GM19025 (cell line): ENCODE results near the gene LAMA5.
"Not testable (repeated sequence)": the region's sequence is repeated elsewhere in the genome, so short reads cannot be mapped to it uniquely, and the experiment has no call there.

Experiments used
- ATAC-seq: cut with Tn5 transposase; IDR thresholded peaks from one replicate; pipeline ENCODE4 v1.9.1; 2021; ENCODE audit warnings: mild to moderate bottlenecking, low read depth, moderate library complexity; ENCODE audit not compliant: unreplicated experiment

The LAMA5 gene

DNA sequence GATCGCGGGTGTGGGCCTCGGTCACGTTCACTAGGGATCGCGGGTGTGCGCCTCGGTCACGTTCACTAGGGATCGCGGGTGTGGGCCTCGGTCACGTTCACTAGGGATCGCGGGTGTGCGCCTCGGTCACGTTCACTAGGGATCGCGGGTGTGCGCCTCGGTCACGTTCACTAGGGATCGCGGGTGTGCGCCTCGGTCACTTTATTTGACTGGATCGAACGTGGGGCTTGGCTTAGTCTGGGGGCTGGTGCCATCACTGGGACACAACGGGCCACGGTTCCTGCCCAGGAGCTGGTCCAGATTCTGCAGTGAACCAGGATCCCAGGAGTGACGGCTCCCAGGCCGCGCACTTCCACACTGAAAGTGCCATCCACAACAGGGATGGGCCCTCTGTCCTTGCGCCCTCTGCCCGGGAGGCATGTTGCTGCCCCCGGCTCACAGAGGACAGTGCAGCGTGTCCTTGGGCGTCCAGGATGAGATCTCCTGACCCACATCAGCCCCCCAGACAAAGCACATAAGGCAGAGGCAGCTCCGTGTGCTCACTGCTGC, 6.6 kb upstream of the LAMA5 start:
- not testable (repeated sequence) for ATAC-seq

GRCh38 chr20:62372042-62372993, 5.2 kb upstream of the LAMA5 start:
- no peak for ATAC-seq

DNA sequence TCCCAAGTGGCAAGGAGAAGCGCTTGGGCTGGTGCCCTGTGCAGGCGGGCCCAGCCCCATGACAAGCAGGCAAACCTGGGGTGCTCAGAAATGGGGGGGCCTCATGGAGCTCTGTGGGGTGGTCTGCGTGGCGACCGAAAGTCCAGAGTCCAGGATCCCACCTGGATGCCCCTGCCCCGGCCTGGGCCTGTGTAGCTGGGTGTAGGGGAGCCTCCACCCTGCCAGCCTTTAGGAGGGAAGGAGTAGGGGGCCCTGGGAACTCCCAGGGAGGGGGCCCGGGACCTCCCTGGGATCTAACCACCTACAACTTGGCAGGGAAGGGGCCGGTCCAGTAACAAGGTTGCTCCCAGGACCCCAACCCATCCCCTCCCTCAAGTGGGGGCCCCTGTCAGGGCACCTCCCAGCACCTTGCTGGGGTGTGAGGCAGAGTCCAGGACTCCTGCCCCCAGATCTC, 4.5 kb upstream of the LAMA5 start:
- no peak for ATAC-seq

- no peak for ATAC-seq
Observed at GRCh38 chr20:62370807-62371587, 3.9 kb upstream of the LAMA5 start.

DNA sequence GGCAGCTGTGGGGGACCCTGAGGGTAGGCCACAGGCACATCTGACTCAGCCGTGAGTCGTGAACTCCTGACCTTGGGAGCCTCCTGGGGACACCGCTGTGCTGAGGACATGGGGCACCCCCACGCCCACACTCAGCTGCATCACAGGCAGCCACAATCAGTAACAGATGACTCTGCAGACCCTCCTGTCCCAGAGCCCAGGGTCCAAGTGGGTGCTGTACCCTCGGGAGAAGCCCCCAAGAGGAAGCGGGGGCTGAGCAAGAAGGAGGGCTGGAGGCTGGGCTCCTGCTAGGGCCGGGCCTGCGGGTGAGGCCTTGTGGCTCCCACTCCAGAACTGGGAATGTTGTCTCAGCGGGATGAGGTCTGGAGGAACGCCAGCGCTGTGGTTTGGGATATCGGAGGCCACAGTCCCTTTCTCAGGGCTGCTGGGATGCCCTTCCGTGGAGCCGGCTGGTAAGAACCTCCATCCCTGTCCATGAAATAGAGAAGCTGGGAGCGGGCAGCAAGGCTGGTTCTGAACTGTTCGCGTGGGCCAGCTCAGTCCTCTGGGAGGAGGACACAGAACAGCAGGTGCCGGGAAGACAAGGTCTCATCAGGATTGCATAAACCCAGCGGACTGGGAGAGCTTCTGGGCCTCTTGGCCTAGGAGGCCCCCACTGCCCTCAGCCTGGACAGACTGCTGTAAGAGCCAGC, 3.1 kb upstream of the LAMA5 start:
- ATAC-seq: no peak

- ATAC-seq: no peak
Observed at GRCh38 chr20:62369815-62370114, 2.7 kb upstream of the LAMA5 start.

GRCh38 chr20:62368976-62369814, 2.1 kb upstream of the LAMA5 start:
- no peak for ATAC-seq

GRCh38 chr20:62368392-62368975, 1.4 kb upstream of the LAMA5 start:
- no peak for ATAC-seq

DNA sequence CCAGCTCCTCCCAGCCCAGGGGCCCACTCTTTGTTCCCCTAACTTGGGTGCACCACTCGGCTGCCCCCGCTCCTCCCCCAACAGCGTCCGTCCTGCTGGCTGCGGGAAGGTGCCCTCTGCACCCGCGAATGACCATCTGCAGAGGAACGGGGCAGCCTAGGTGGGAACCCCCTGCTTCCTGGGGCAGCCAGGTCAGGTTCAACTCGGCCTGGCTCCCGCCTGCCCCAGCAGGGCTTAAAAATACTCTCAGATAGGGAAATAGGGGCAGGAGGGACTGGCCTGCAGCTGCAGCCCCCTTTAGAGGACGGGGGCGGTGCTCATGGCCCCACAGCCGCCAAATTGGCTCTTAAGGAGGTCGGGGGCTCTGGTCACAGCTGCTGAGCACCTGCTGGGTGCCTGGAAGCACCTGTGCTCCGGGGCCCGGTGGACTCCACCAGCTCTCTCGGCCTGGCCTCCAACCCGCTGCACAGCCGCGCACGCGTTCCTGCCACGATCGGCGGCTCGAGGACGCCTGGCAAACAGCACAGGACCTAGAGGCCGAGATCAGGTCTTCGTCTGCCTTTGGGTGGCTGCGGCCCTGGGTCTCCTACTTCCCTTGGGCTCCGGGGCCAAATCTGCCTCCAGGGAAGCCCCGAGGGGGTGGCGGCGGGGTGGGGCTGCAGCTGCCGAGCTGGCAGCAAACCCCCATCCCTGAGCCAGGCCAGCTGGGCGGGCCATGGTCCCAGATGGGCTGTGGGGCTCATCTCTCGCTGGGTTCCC, 700 bp upstream of the LAMA5 start:
- no peak for ATAC-seq

DNA sequence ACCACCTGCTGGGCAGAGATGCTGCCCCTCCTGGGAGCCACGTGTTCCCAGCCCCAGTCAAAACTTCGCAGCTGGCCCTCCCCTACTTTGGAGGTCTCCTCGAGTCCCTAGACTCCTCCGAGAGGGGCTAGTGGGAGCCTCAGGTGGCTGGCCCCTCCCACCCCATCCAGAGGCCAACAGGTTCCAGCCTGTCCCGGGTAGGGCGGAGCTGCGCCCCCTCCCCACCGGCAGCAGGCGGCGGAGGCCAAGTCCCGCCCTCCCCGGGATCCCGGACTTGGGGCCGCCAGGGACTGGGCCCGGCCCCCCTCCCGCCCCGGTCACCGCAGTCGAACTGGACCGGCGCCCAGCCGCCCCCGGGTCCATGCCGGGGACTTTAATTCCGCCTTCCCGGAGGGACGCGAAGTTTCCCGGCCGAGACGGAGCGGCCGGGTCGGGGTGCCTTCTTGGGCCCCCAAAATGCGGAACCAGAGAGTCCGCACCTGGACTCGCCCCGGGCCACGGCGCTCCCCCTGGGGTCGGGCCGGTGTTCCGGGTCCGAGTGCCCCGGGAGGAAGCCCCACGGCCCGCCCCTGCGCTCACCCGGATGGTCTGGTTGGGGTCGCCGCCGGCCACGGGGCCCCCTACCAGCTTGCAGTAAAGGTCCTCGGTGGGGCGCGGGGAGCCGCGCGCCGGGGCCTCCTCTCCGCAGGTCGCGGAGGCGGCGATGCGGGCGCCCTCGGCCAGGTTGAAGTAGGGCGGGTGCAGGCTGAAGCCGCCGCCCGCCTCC, 559 bp downstream of the LAMA5 start:
- no peak for ATAC-seq

- no peak for ATAC-seq
Observed at GRCh38 chr20:62365814-62366369, 1.2 kb downstream of the LAMA5 start.

DNA sequence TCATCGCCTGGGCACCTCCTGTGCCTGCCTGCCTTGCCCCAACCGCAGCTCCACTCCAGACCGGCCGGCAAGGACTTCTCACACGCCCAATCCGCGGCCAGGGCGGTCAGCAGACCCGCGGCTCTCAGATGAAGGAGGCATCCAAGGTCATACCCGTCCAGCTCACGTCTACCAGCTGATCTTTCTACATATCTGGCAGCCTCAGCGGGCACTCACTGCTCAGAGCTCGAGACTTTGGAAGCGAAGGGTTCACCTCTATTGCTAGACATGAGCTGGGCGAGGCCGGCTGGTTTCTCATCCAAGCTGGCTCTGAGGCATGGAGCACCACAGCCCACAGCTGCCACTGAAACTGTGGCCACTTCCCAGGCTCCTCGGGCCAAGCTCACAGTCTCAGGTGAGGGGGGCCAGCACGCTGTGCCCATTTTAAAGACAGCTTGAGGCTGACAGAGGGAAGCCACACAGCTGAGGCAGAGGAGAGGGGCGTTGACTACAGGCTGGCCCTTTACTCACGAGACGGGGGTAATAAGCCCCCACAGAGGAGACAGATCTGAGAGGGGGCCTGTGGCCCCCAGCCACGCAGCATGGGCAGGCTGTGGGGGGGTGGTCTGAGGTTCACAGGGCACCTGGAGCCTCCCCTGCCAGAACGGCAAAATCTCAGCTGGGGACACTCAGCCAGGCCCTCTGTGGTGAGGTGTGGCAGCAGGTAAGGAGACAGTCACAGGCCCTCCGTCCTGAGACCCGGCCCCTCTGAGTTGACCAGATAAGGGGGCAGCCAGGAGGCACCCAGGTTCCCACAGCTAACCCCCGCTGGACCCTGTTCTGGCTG, 2.0 kb downstream of the LAMA5 start:
- no peak for ATAC-seq

DNA sequence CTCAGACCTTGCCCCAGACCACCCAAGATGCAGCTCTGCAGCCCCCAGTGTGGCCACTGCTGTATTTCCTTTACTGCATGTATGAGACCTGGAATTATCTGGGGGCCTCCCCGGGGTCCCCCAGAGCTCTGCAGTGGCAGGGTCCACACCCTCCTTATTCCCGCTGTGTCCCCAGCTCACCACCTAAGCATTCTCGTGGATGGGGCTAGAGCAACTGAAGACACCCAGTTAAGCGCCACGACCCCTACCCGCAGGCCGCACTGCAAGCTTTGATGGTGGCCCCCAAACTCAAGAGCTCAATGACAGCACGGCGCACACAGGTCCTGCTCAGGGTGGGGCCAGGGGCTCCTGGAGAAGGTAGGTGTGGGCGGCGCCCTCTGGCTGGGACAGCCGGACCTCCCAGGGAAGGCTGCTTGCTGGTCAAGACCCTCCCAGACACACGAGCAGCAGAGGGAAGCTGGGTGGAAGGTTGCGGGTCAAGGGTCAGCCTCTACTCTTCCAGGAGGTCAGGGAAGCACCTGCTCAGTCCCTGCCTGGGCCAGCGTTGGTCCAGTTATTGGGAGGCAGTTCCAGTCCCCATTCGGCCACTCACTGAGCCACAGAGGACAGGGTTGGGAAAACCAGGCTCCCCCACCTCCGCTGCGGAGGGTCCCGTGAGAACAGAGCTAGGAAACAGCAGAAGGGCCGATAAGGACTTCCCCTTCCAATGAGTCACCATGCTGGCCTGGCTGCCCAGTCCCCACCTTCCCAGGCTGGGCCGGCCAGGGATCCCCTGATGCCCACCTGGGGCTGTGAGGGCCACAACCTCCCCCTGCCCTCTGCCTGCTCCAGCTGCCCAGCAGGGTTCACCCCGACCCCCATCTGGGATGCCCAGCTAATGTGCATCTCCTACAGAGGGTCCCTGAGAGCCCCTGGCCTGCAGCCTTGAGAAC, 2.9 kb downstream of the LAMA5 start:
- ATAC-seq: no peak

- ATAC-seq: no peak
Observed at GRCh38 chr20:62362991-62363919, 3.9 kb downstream of the LAMA5 start.

- ATAC-seq: no peak
Observed at GRCh38 chr20:62362590-62362940, 4.5 kb downstream of the LAMA5 start.
